WTC11 (cell line): ENCODE data around the gene LARGE1. TPM values are rescaled to one million over a fixed set of nuclear protein-coding genes. Genes with fewer than 3 reads are reported as not detected.

Source experiments
- ATAC-seq: fragments of 200-7000 bp; cut with Tn5 transposase; 2 replicates; pipeline ENCODE4 v1.10.0; 2021; ENCODE audit warnings: mild to moderate bottlenecking, moderate library complexity
- CTCF ChIA-PET: fragments of 300-600 bp; sonication (Branson Sonifier 250); formaldehyde crosslinking; loops from one replicate; lab custom pipeline; 2021; ENCODE audit warnings: antibody characterized with exemption; lab: Charles Lee
- POLR2A ChIA-PET: fragments of 350-600 bp; sonication (Branson Sonifier 250); formaldehyde crosslinking; loops from one replicate; lab custom pipeline; 2021; ENCODE audit warnings: antibody characterized with exemption; lab: Charles Lee
- DNase-seq: peaks from one replicate; pipeline ENCODE4 v3.0.0; 2021; ENCODE audit warnings: low spot score
- H3K27ac Mint-ChIP-seq: 2 replicates; pipeline ENCODE4 v1.8.0; 2021; ENCODE audit warnings: mixed read lengths
- H3K27me3 Mint-ChIP-seq: 2 replicates; pipeline ENCODE4 v1.8.0; 2021; ENCODE audit warnings: low read depth, mild to moderate bottlenecking, moderate library complexity, mixed read lengths
- H3K36me3 Mint-ChIP-seq: 2 replicates; pipeline ENCODE4 v1.8.0; 2021; ENCODE audit warnings: mixed read lengths
- H3K4me1 Mint-ChIP-seq: 2 replicates; pipeline ENCODE4 v1.8.0; 2022; ENCODE audit warnings: mixed read lengths
- H3K4me3 Mint-ChIP-seq: 2 replicates; pipeline ENCODE4 v1.8.0; 2021; ENCODE audit warnings: mild to moderate bottlenecking, moderate library complexity, mixed read lengths
- H3K9me3 Mint-ChIP-seq: 2 replicates; pipeline ENCODE4 v1.8.0; 2021; ENCODE audit warnings: mixed read lengths
- ATF2 ChIP-seq: sonication (generic); formaldehyde crosslinking; IDR thresholded peaks from 2 replicates; pipeline ENCODE4 v1.8.1; 2022; ENCODE audit warnings: low read depth, missing genetic modification reagents, borderline replicate concordance
- ELF4 ChIP-seq: sonication (generic); formaldehyde crosslinking; IDR thresholded peaks from 2 replicates; pipeline ENCODE4 v1.8.1; 2022; ENCODE audit warnings: low read depth, mild to moderate bottlenecking, moderate library complexity, missing genetic modification reagents
- ESRRA ChIP-seq: sonication (generic); formaldehyde crosslinking; IDR thresholded peaks from 2 replicates; pipeline ENCODE4 v1.8.1; 2022; ENCODE audit warnings: mild to moderate bottlenecking, missing genetic modification reagents, borderline replicate concordance
- ETV6 ChIP-seq: sonication (generic); formaldehyde crosslinking; IDR thresholded peaks from 2 replicates; pipeline ENCODE4 v1.8.1; 2022; ENCODE audit warnings: mild to moderate bottlenecking, missing genetic modification reagents
- FOXJ3 ChIP-seq: sonication (generic); formaldehyde crosslinking; IDR thresholded peaks from 2 replicates; pipeline ENCODE4 v1.9.0; 2021; ENCODE audit warnings: missing genetic modification reagents, mild to moderate bottlenecking, borderline replicate concordance
- OVOL2 ChIP-seq: fragments of 250-450 bp; sonication (Bioruptor Pico); IDR thresholded peaks from 2 replicates; pipeline ENCODE4 v1.9.0; 2021; ENCODE audit warnings: mild to moderate bottlenecking, borderline replicate concordance
- SMAD3 ChIP-seq: sonication (generic); formaldehyde crosslinking; IDR thresholded peaks from 2 replicates; pipeline ENCODE4 v1.8.0; 2022; ENCODE audit warnings: missing genetic modification reagents, mild to moderate bottlenecking, borderline replicate concordance
- SMAD4 ChIP-seq: sonication (generic); formaldehyde crosslinking; IDR thresholded peaks from 2 replicates; pipeline ENCODE4 v1.8.0; 2022; ENCODE audit warnings: mild to moderate bottlenecking, missing genetic modification reagents
- TCF7 ChIP-seq: sonication (generic); formaldehyde crosslinking; IDR thresholded peaks from 2 replicates; pipeline ENCODE4 v1.8.0; 2022; ENCODE audit warnings: mild to moderate bottlenecking, low read depth, missing genetic modification reagents, moderate library complexity
- TP53 ChIP-seq: sonication (generic); formaldehyde crosslinking; IDR thresholded peaks from 2 replicates; pipeline ENCODE4 v1.8.1; 2023; ENCODE audit warnings: mild to moderate bottlenecking, missing genetic modification reagents
- ZBTB43 ChIP-seq: sonication (generic); formaldehyde crosslinking; IDR thresholded peaks from 2 replicates; pipeline ENCODE4 v1.8.1; 2023; ENCODE audit warnings: mild to moderate bottlenecking, missing genetic modification reagents
- ZNF232 ChIP-seq: sonication (generic); formaldehyde crosslinking; IDR thresholded peaks from 2 replicates; pipeline ENCODE4 v1.8.0; 2022; ENCODE audit warnings: mild to moderate bottlenecking, missing genetic modification reagents
- ZNF396 ChIP-seq: fragments of 250-450 bp; sonication (Bioruptor Pico); IDR thresholded peaks from 2 replicates; pipeline ENCODE4 v1.8.0; 2021; ENCODE audit warnings: mild to moderate bottlenecking, moderate library complexity, borderline replicate concordance
- ZNF512 ChIP-seq: sonication (generic); formaldehyde crosslinking; IDR thresholded peaks from 2 replicates; pipeline ENCODE4 v1.8.1; 2022; ENCODE audit warnings: missing genetic modification reagents, borderline replicate concordance
- ZNF671 ChIP-seq: fragments of 250-450 bp; sonication (Bioruptor Pico); IDR thresholded peaks from 2 replicates; pipeline ENCODE4 v1.8.0; 2021; ENCODE audit warnings: mild to moderate bottlenecking
- ZSCAN18 ChIP-seq: fragments of 250-450 bp; sonication (Bioruptor Pico); IDR thresholded peaks from 2 replicates; pipeline ENCODE4 v2.1.2; 2022; ENCODE audit warnings: mild to moderate bottlenecking, moderate library complexity
- total RNA-seq: library from RNA; stranded (reverse); gene quantifications from 3 replicates; pipeline ENCODE4 v1.2.3, GENCODE V29; 2021
- TF ChIP-seq, protein P1 (sequence below): fragments of 250-450 bp; sonication (Bioruptor Pico); IDR thresholded peaks from 2 replicates; pipeline ENCODE4 v1.9.0; 2021; ENCODE audit warnings: mild to moderate bottlenecking, borderline replicate concordance
- TF ChIP-seq, protein P2 (sequence below): sonication (generic); formaldehyde crosslinking; conservative IDR thresholded peaks from 2 replicates; pipeline ENCODE4 v1.8.1; 2022; ENCODE audit warnings: mild to moderate bottlenecking, missing genetic modification reagents
- TF ChIP-seq, protein P3 (sequence below): fragments of 200-600 bp; IDR thresholded peaks from 2 replicates; pipeline ENCODE4 v1.8.0; 2022; ENCODE audit warnings: antibody characterized with exemption
- TF ChIP-seq, protein P4 (sequence below): sonication (generic); formaldehyde crosslinking; IDR thresholded peaks from 2 replicates; pipeline ENCODE4 v1.8.1; 2023; ENCODE audit warnings: mild to moderate bottlenecking, moderate library complexity, missing genetic modification reagents

Gene LARGE1
- total RNA-seq, 1 experiment from 2014 or later, result 72.6 TPM

- TF ChIP-seq OVOL2, result no peak
- TF ChIP-seq ZNF232 (CRISPR knock-in tag), result no peak
- no peak for TF ChIP-seq FOXJ3 (CRISPR knock-in tag)
- no peak for TF ChIP-seq ZNF512 (CRISPR knock-in tag)
- no peak for TF ChIP-seq TCF7
- no peak for TF ChIP-seq ZSCAN18 (CRISPR knock-in tag)
- TF ChIP-seq, protein P1, sequence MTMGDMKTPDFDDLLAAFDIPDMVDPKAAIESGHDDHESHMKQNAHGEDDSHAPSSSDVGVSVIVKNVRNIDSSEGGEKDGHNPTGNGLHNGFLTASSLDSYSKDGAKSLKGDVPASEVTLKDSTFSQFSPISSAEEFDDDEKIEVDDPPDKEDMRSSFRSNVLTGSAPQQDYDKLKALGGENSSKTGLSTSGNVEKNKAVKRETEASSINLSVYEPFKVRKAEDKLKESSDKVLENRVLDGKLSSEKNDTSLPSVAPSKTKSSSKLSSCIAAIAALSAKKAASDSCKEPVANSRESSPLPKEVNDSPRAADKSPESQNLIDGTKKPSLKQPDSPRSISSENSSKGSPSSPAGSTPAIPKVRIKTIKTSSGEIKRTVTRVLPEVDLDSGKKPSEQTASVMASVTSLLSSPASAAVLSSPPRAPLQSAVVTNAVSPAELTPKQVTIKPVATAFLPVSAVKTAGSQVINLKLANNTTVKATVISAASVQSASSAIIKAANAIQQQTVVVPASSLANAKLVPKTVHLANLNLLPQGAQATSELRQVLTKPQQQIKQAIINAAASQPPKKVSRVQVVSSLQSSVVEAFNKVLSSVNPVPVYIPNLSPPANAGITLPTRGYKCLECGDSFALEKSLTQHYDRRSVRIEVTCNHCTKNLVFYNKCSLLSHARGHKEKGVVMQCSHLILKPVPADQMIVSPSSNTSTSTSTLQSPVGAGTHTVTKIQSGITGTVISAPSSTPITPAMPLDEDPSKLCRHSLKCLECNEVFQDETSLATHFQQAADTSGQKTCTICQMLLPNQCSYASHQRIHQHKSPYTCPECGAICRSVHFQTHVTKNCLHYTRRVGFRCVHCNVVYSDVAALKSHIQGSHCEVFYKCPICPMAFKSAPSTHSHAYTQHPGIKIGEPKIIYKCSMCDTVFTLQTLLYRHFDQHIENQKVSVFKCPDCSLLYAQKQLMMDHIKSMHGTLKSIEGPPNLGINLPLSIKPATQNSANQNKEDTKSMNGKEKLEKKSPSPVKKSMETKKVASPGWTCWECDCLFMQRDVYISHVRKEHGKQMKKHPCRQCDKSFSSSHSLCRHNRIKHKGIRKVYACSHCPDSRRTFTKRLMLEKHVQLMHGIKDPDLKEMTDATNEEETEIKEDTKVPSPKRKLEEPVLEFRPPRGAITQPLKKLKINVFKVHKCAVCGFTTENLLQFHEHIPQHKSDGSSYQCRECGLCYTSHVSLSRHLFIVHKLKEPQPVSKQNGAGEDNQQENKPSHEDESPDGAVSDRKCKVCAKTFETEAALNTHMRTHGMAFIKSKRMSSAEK (CRISPR knock-in tag), result no peak
Measured at GRCh38 chr22:33710326-33710725, 209.9 kb downstream of the LARGE1 start (continued).

GRCh38 chr22:33707581-33707980 is 212.7 kb downstream of the LARGE1 start:
- peaks cover 34% of the 10 kb centered on the region for H3K36me3 Mint-ChIP-seq
- H3K4me1 Mint-ChIP-seq, result peaks cover 28% of the 10 kb centered on the region
- H3K4me3 Mint-ChIP-seq, result no peak overlapping the region
- ATAC-seq, result no peak
- no peak overlapping the region for H3K27ac Mint-ChIP-seq
- ChIA-PET POLR2A (no interaction called here), CTCF (no interaction called here)
- H3K9me3 Mint-ChIP-seq, result peaks cover 25% of the 10 kb centered on the region
- no peak for TF ChIP-seq ESRRA (CRISPR knock-in tag)
- no peak for TF ChIP-seq ELF4
- TF ChIP-seq ETV6 (CRISPR knock-in tag), result no peak
- no peak for TF ChIP-seq SMAD4 (CRISPR knock-in tag)
- TF ChIP-seq TP53 (CRISPR knock-in tag), result no peak
- no peak for TF ChIP-seq ZBTB43 (CRISPR knock-in tag)
- no peak for TF ChIP-seq ZNF232 (CRISPR knock-in tag)
- no peak for TF ChIP-seq ZNF396 (CRISPR knock-in tag)
- TF ChIP-seq SMAD3 (CRISPR knock-in tag), result no peak
- TF ChIP-seq, all 79 proteins: peak for 0
- H3K27me3 Mint-ChIP-seq, result no peaks in the 10 kb centered on the region
- DNase-seq, result no peak

GRCh38 chr22:33706100-33706499 is 214.2 kb downstream of the LARGE1 start:
- peaks cover 28% of the 10 kb centered on the region for H3K4me1 Mint-ChIP-seq
- H3K27ac Mint-ChIP-seq, result 0 out of 2 replicates have a peak overlapping the region, but pooled peaks have one; percentile 26
- ChIA-PET POLR2A (no interaction called here), CTCF (interaction anchor here (0.5 to 1.3 kb wide), 6 partner anchors 32 to 218 kb away, joined by 3 to 5 read pairs (median 3); no protein-coding TSS in a partner anchor)
- H3K9me3 Mint-ChIP-seq, result peaks cover 25% of the 10 kb centered on the region
- peak; percentile 87 for ATAC-seq
- DNase-seq, result peak; percentile 19
- H3K27me3 Mint-ChIP-seq, result no peaks in the 10 kb centered on the region
- peaks cover 26% of the 10 kb centered on the region for H3K36me3 Mint-ChIP-seq
- H3K4me3 Mint-ChIP-seq, result no peak overlapping the region
- TF ChIP-seq, protein P2, sequence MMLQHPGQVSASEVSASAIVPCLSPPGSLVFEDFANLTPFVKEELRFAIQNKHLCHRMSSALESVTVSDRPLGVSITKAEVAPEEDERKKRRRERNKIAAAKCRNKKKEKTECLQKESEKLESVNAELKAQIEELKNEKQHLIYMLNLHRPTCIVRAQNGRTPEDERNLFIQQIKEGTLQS (CRISPR knock-in tag), result no peak
- TF ChIP-seq, protein P3, sequence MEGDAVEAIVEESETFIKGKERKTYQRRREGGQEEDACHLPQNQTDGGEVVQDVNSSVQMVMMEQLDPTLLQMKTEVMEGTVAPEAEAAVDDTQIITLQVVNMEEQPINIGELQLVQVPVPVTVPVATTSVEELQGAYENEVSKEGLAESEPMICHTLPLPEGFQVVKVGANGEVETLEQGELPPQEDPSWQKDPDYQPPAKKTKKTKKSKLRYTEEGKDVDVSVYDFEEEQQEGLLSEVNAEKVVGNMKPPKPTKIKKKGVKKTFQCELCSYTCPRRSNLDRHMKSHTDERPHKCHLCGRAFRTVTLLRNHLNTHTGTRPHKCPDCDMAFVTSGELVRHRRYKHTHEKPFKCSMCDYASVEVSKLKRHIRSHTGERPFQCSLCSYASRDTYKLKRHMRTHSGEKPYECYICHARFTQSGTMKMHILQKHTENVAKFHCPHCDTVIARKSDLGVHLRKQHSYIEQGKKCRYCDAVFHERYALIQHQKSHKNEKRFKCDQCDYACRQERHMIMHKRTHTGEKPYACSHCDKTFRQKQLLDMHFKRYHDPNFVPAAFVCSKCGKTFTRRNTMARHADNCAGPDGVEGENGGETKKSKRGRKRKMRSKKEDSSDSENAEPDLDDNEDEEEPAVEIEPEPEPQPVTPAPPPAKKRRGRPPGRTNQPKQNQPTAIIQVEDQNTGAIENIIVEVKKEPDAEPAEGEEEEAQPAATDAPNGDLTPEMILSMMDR, result no peak
- TF ChIP-seq ATF2 (CRISPR knock-in tag) (no peak), ZNF671 (CRISPR knock-in tag) (no peak)
- TF ChIP-seq, protein P4, sequence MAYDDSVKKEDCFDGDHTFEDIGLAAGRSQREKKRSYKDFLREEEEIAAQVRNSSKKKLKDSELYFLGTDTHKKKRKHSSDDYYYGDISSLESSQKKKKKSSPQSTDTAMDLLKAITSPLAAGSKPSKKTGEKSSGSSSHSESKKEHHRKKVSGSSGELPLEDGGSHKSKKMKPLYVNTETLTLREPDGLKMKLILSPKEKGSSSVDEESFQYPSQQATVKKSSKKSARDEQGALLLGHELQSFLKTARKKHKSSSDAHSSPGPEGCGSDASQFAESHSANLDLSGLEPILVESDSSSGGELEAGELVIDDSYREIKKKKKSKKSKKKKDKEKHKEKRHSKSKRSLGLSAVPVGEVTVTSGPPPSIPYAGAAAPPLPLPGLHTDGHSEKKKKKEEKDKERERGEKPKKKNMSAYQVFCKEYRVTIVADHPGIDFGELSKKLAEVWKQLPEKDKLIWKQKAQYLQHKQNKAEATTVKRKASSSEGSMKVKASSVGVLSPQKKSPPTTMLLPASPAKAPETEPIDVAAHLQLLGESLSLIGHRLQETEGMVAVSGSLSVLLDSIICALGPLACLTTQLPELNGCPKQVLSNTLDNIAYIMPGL (CRISPR knock-in tag), result no peak
